CD4-positive, alpha-beta T cell treated with Interleukin-15 for 4 hours (primary cell): ENCODE measurements around the gene DMBX1.
A peak's percentile ranks its signal among the peaks of the same experiment; 100 is the strongest.

Experiments used
- DNase-seq: peaks from one replicate; pipeline ENCODE4 v3.0.0-alpha.2; 2020; ENCODE audit warnings: low spot score

DMBX1 gene

GRCh38 chr1:46459315-46459714 is 30.3 kb upstream of the DMBX1 start:
- no peak for DNase-seq

- DNase-seq, result no peak
These were observed 28.4 kb upstream of the DMBX1 start for GRCh38 chr1:46461017-46461808.

- no peak for DNase-seq
These were observed 27.7 kb upstream of the DMBX1 start for GRCh38 chr1:46461809-46462448.

GRCh38 chr1:46464013-46464548 is 25.6 kb upstream of the DMBX1 start:
- no peak for DNase-seq

GRCh38 chr1:46464915-46465314 is 24.7 kb upstream of the DMBX1 start:
- DNase-seq, result no peak

- DNase-seq, result no peak
These were observed 23.6 kb upstream of the DMBX1 start for GRCh38 chr1:46465981-46466476.

- no peak for DNase-seq
These were observed 23.0 kb upstream of the DMBX1 start for GRCh38 chr1:46466477-46467182.

- no peak for DNase-seq
These were observed 22.5 kb upstream of the DMBX1 start for GRCh38 chr1:46467183-46467504.

GRCh38 chr1:46469881-46470280 is 19.8 kb upstream of the DMBX1 start:
- DNase-seq, result no peak

- no peak for DNase-seq
These were observed 17.7 kb upstream of the DMBX1 start for GRCh38 chr1:46471848-46472492.

- no peak for DNase-seq
These were observed 17.0 kb upstream of the DMBX1 start for GRCh38 chr1:46472498-46473181.

GRCh38 chr1:46473991-46474390 is 15.6 kb upstream of the DMBX1 start:
- no peak for DNase-seq

GRCh38 chr1:46474570-46474969 is 15.1 kb upstream of the DMBX1 start:
- no peak for DNase-seq

GRCh38 chr1:46476673-46477072 is 13.0 kb upstream of the DMBX1 start:
- no peak for DNase-seq

- DNase-seq, result peak; percentile 67
These were observed 12.3 kb upstream of the DMBX1 start for GRCh38 chr1:46477153-46477929.

- no peak for DNase-seq
These were observed 10.7 kb upstream of the DMBX1 start for GRCh38 chr1:46478721-46479485.

- DNase-seq, result no peak
These were observed 9.8 kb upstream of the DMBX1 start for GRCh38 chr1:46479744-46480350.

GRCh38 chr1:46480959-46481646 is 8.5 kb upstream of the DMBX1 start:
- DNase-seq, result no peak

GRCh38 chr1:46481961-46482360 is 7.7 kb upstream of the DMBX1 start:
- no peak for DNase-seq
